Stomach (tissue), 4 donors: Measurements from ENCODE around the gene TSHZ1.

Experiments
- CTCF ChIP-seq, 7 experiments: fragments of 450-650 bp in 4 of 7; fragments of 200-600 bp in 3 of 7; sonication (generic) in 3 of 7; IDR thresholded peaks; one replicate each; pipeline ENCODE4 v1.5.1; 2016 to 2019; ENCODE audit warnings: antibody characterized with exemption in 7 of 7, control low read depth in 2 of 7, mild to moderate bottlenecking in 1 of 7
- EP300 ChIP-seq: sonication (generic); formaldehyde crosslinking; IDR thresholded peaks from one replicate; pipeline ENCODE4 v1.6.1; 2017; ENCODE audit warnings: antibody characterized with exemption

GRCh38 chr18:75244351-75245313, 34.0 kb downstream of the TSHZ1 start:
- TF ChIP-seq EP300 = no peak
- TF ChIP-seq CTCF (IDR thresholded peaks at IDR 0.05) = no peak
